ENCODE measurements around the gene TP53I13.

DNA sequence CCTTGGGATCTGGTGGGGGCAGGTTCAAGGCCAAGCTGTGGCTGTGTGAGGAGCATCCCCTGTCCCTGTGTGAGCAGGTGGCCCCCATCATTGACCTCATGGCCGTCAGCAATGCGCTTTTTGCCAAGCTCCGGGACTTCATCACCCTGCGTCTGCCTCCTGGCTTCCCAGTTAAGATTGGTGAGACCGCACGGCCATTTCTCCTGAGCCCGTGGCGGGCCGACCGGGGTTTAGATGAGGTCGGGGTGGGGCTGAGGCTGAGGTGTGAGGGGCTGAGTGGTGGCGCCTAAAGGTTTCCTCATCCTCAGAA lies 43.5 kb downstream of the TP53I13 start:
- no peak for TF ChIP-seq EZH2 (IDR thresholded peaks at IDR 0.05)
- no peak for TF ChIP-seq POLR2AphosphoS5 (IDR thresholded peaks at IDR 0.05; ENCODE audit: borderline replicate concordance, low read depth, low read length)

Data from SK-N-MC (cell line).